Hepatocyte (in vitro differentiated cells): ENCODE results near the gene MINDY3. TPM values are rescaled to one million over a fixed set of nuclear protein-coding genes. Genes with fewer than 3 reads are reported as not detected.

Experiments
- DNase-seq: peaks from one replicate; pipeline ENCODE4 v3.0.0-alpha.2; 2016; ENCODE audit warnings: low spot score
- H2AFZ ChIP-seq: fragments of 200-600 bp; sonication (generic); 2 replicates; pipeline ENCODE4 v1.6.0; 2016; ENCODE audit warnings: antibody characterized with exemption, mild to moderate bottlenecking
- H3K27ac ChIP-seq: fragments of 200-600 bp; sonication (generic); 2 replicates; pipeline ENCODE4 v1.5.1; 2016; ENCODE audit warnings: mild to moderate bottlenecking
- H3K27me3 ChIP-seq: fragments of 200-600 bp; sonication (generic); 2 replicates; pipeline ENCODE4 v1.6.1; 2016
- H3K36me3 ChIP-seq: fragments of 200-600 bp; sonication (generic); replicated peaks from 2 replicates; pipeline ENCODE4 v1.5.1; 2016; ENCODE audit warnings: low read depth; ENCODE audit not compliant: insufficient read depth
- H3K4me1 ChIP-seq: fragments of 200-600 bp; sonication (generic); 2 replicates; pipeline ENCODE4 v1.5.1; 2016; ENCODE audit warnings: mild to moderate bottlenecking, moderate library complexity; ENCODE audit not compliant: insufficient read depth
- H3K4me2 ChIP-seq: fragments of 200-600 bp; sonication (generic); 2 replicates; pipeline ENCODE4 v1.6.0; 2016
- H3K4me3 ChIP-seq: fragments of 200-600 bp; sonication (generic); 2 replicates; pipeline ENCODE4 v1.5.1; 2016; ENCODE audit warnings: mild to moderate bottlenecking
- H3K79me2 ChIP-seq: fragments of 200-600 bp; sonication (generic); 2 replicates; pipeline ENCODE4 v1.6.0; 2017; ENCODE audit warnings: mild to moderate bottlenecking
- H3K9me2 ChIP-seq: fragments of 200-600 bp; sonication (generic); replicated peaks from 2 replicates; pipeline ENCODE4 v1.6.0; 2017; ENCODE audit warnings: mild to moderate bottlenecking; ENCODE audit not compliant: insufficient read depth
- H3K9me3 ChIP-seq: fragments of 200-600 bp; sonication (generic); 2 replicates; pipeline ENCODE4 v1.5.1; 2016; ENCODE audit warnings: low read depth, mild to moderate bottlenecking
- H4K20me1 ChIP-seq: fragments of 200-600 bp; sonication (generic); 2 replicates; pipeline ENCODE4 v1.6.0; 2016; ENCODE audit warnings: mild to moderate bottlenecking; ENCODE audit not compliant: insufficient read depth, poor library complexity, severe bottlenecking
- EZH2 ChIP-seq: fragments of 200-600 bp; sonication (generic); IDR thresholded peaks from 2 replicates; pipeline ENCODE4 v1.6.1; 2016; ENCODE audit warnings: antibody characterized with exemption, mild to moderate bottlenecking, borderline replicate concordance
- EZH2phosphoT487 ChIP-seq: fragments of 200-600 bp; sonication (generic); IDR thresholded peaks from one replicate; pipeline ENCODE4 v1.6.1; 2018; ENCODE audit warnings: antibody characterized with exemption, mild to moderate bottlenecking, low read depth, moderate library complexity; ENCODE audit not compliant: unreplicated experiment, severe bottlenecking
- WGBS: methylation state at CpG from one replicate; pipeline ENCODE4 v1.1.6; 2016; ENCODE audit warnings: low lambda C conversion rate; ENCODE audit errors: missing lambda C conversion rate; 5-methylcytosine and 5-hydroxymethylcytosine counted together
- polyA plus RNA-seq: library from polyadenylated mRNA; unstranded; fragments of >200 nt; fragmentation: Nextera tagmentation; extraction: Ambion mirVana; gene quantifications from 2 replicates; pipeline ENCODE4 v1.2.1, GENCODE V29; 2016
- total RNA-seq: library from RNA; depleted of rRNA; stranded (reverse); fragments of >200 nt; gene quantifications from 2 replicates; pipeline ENCODE4 v1.2.3, GENCODE V29; 2014
- TF ChIP-seq, protein P1 (sequence below): fragments of 200-600 bp; sonication (generic); IDR thresholded peaks from 2 replicates; pipeline ENCODE4 v1.5.1; 2016; ENCODE audit warnings: antibody characterized with exemption, mild to moderate bottlenecking; ENCODE audit not compliant: poor library complexity

Gene MINDY3
- total and polyA plus RNA-seq, 2 experiments from 2014 or later, result 16.5 to 37.6 TPM

DNA sequence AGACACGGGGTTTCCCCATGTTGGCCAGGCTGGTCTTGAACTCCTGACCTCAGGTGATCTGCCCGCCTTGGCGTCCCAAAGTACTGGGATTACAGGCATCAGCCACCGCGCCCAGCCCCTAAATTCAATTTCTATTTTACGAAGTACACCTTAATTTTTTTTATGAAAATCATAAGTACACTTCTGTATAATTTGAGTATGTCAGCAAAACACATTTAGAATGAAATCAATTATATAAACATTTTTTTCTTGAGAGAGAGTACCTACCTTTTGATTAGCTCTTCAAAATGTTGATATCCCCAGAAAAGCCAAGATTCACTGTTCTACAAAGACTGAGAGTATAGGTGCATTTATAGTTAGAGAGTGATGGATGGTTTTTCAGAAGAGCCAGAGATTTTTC, 120.0 kb downstream of the MINDY3 start:
- no peak overlapping the region for H3K4me3 ChIP-seq
- no peak for TF ChIP-seq EZH2
- TF ChIP-seq EZH2phosphoT487, result no peak
- TF ChIP-seq, protein P1, sequence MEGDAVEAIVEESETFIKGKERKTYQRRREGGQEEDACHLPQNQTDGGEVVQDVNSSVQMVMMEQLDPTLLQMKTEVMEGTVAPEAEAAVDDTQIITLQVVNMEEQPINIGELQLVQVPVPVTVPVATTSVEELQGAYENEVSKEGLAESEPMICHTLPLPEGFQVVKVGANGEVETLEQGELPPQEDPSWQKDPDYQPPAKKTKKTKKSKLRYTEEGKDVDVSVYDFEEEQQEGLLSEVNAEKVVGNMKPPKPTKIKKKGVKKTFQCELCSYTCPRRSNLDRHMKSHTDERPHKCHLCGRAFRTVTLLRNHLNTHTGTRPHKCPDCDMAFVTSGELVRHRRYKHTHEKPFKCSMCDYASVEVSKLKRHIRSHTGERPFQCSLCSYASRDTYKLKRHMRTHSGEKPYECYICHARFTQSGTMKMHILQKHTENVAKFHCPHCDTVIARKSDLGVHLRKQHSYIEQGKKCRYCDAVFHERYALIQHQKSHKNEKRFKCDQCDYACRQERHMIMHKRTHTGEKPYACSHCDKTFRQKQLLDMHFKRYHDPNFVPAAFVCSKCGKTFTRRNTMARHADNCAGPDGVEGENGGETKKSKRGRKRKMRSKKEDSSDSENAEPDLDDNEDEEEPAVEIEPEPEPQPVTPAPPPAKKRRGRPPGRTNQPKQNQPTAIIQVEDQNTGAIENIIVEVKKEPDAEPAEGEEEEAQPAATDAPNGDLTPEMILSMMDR, result no peak
- no peaks in the 10 kb centered on the region for H4K20me1 ChIP-seq
- no peaks in the 10 kb centered on the region for H3K9me2 ChIP-seq
- H3K9me3 ChIP-seq, result no peaks in the 10 kb centered on the region
- H2AFZ ChIP-seq, result no peak overlapping the region
- H3K79me2 ChIP-seq, result no peaks in the 10 kb centered on the region
- DNase-seq, result no peak
- H3K36me3 ChIP-seq, result no peaks in the 10 kb centered on the region
- H3K27ac ChIP-seq, result no peak overlapping the region
- no peak overlapping the region for H3K4me2 ChIP-seq
- WGBS, result 85% methylated on average over 6 of the region's 6 CpGs
- H3K27me3 ChIP-seq, result no peaks in the 10 kb centered on the region
- H3K4me1 ChIP-seq, result no peaks in the 10 kb centered on the region

DNA sequence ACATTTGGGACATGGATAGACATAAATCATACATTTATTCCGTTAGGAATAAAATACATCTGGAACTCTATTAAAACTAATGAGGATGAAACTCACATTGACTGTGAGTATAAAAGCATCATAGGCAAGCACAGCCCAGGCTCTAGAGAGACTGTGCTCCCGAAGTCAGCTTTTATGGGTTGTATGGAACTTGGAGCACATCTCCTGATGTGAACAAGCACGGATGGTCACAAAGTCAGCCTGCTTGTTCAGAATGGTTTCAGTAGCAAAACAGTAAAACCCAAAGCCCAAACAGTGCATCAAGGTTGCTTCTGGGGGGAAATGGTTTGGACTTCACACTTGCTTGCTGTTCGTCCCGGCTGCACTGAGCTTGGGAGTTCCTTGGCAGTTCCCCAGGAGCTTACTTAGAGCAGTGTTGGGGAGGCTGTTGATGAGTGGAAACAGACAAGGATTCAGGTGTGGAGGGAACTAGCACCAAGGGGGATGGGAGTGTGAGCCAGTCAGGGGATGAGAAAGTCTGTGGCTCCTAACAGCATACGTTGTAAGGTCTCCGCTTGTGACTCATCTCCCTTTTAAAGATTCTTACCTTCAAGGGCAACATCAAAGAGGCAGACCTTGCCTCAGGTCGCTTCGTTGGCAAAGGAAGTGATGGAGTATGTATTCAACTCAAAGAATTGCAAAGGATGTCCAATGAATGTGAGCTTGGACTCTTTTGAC, 120.9 kb downstream of the MINDY3 start:
- 73% methylated on average over 9 of the region's 9 CpGs for WGBS
- no peaks in the 10 kb centered on the region for H3K79me2 ChIP-seq
- H4K20me1 ChIP-seq, result no peaks in the 10 kb centered on the region
- TF ChIP-seq, protein P1, result no peak
- no peak for TF ChIP-seq EZH2phosphoT487
- TF ChIP-seq EZH2, result no peak
- H3K9me3 ChIP-seq, result no peaks in the 10 kb centered on the region
- DNase-seq, result no peak
- H2AFZ ChIP-seq, result no peak overlapping the region
- no peaks in the 10 kb centered on the region for H3K4me1 ChIP-seq
- no peak overlapping the region for H3K27ac ChIP-seq
- no peaks in the 10 kb centered on the region for H3K36me3 ChIP-seq
- no peak overlapping the region for H3K4me3 ChIP-seq
- H3K9me2 ChIP-seq, result no peaks in the 10 kb centered on the region
- no peaks in the 10 kb centered on the region for H3K27me3 ChIP-seq
- H3K4me2 ChIP-seq, result no peak overlapping the region

DNA sequence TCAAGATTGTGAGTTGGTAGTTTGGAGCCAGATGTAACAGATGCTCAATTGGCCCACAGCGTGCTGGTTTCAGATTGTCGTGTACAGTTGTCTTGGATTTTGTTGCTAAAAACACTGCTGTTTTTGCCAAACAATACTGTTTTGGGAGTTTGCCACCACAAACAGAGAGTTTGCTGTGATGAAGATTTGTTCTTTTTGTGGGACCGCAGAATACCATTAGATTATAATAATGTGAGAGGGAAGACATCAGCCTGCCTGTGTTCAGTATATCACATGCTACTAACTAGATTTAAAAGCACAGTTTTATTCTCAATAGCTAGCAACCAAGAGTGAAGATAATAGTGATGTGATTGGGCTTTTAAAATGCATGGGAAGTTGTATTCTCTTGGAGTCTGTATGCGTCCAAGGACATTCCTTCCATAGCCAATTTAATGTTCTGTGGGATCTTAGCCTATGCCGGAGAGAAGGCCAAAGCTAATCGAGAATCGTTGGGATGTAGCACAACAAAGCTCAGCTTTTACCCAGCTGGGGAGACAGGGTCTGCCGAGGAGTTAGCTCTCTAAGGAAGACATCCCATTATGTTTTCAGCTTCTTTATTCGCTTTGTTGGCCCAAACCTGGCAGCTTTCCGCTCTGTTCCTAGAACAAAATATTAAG, 121.9 kb downstream of the MINDY3 start:
- Histone ChIP-seq H3K9me2 (no peaks in the 10 kb centered on the region), H3K4me2 (peak overlapping the region; percentile 2), H3K79me2 (no peaks in the 10 kb centered on the region), H3K27me3 (no peaks in the 10 kb centered on the region), H3K9me3 (no peaks in the 10 kb centered on the region), H3K36me3 (no peaks in the 10 kb centered on the region), H2AFZ (no peak overlapping the region), H3K27ac (peak overlapping the region; percentile 32), H4K20me1 (no peaks in the 10 kb centered on the region), H3K4me3 (no peak overlapping the region), H3K4me1 (no peaks in the 10 kb centered on the region)
- DNase-seq, result no peak
- WGBS, result 85% methylated on average over 10 of the region's 10 CpGs
- TF ChIP-seq EZH2 (no peak), EZH2phosphoT487 (no peak)
- TF ChIP-seq, protein P1, result no peak
